Skin epidermis (tissue), 12 donors: ENCODE results near the gene TMEM245.
"Not testable (repeated sequence)": the region's sequence is repeated elsewhere in the genome, so short reads cannot be mapped to it uniquely, and the experiment has no call there.

Experiments used
- H3K27ac ChIP-seq, 21 experiments: fragments of 200-600 bp; sonication (generic) in 11 of 21; one replicate each; pipeline ENCODE4 v1.5.0; 2020; ENCODE audit warnings: mild to moderate bottlenecking in 3 of 21, inconsistent platforms in 2 of 21, moderate library complexity in 2 of 21
- H3K4me3 ChIP-seq, 7 experiments: fragments of 200-600 bp; sonication (generic) in 2 of 7; one replicate each; pipeline ENCODE4 v1.5.0; 2020; ENCODE audit warnings: inconsistent platforms in 2 of 7, mild to moderate bottlenecking in 2 of 7, moderate library complexity in 1 of 7

Gene TMEM245

DNA sequence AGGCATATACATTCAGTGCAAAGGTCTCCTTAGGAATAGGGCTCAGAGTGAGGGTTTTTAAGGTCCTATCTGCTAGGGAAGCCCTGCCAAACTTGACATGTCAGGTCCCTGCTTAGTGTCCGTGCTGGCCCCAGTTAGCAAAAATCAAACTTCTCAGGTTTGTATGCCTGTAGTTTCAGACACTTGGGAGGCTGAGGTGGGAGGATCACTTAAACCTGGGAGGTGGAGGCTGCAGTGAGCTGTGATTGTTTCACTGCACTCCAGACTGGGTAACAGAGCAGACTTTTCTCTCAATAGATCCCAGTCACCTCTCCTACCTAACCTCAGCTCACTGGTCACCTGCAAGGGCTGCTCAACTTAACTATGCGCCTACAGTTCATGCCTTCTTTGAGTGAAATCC, 18.7 kb upstream of the TMEM245 start:
- Histone ChIP-seq H3K4me3 (no peak overlapping the region), H3K27ac (no peak overlapping the region)

DNA sequence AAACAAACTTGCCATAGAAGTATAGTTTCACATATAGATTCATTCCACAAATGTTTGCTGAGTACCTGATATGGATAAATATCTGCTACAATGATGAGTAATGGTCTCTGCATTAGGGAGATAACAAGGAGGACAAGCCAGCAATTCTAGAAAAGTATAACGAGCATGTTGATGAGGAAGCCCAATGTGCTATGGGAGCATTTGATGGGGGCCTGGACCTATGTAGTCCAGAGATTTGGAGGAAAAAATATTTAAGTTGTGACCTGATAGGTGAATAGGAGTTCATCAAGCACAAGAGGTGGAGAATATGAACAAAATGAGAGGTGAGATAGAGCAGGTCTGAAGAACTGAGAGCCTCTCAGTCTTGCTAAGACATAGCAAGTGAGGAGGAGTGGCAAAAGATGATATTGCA, 14.4 kb upstream of the TMEM245 start:
- Histone ChIP-seq H3K4me3 (no peak overlapping the region), H3K27ac (no peak overlapping the region)

DNA sequence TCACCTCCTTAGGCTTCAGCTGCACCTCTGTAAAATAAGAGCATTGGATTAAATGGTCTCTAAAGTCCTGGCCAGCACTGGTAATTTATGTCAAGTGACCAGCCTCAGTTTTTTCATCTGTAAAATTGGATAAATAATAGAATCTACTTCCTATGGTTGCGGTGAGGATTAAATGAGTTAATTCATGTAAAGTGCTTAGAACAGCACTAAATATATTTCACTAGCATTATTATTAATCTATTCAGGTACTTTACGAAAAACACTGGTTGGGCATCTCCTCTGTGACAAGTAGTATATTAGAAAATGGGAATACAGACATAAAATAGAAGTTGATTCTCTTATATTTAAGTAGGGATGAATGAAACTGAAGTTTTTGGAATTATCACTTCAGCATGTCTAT, 13.8 kb upstream of the TMEM245 start:
- no peak overlapping the region for H3K27ac ChIP-seq
- no peak overlapping the region for H3K4me3 ChIP-seq

DNA sequence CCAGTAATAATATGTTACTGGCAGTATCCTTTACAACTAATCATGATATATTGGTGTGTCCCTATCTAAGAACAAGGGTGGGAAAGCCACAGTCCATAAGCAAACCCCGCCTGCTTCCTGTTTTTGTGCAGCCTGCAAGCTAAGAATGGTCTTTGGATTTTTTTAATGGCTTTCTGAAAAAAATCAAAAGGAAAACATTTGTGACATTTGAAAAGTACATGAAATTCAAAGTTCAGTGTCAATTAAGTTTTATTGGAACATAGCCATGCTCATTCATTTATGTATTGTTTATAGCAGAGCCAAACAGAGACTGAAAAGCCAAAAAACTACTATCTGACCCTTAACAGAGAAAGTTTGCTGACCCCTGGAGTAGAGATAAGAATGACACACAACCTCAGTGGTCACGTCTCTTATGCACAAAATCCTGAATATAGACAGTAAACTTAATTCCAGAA, 12.8 kb upstream of the TMEM245 start:
- H3K27ac ChIP-seq, result no peak overlapping the region
- no peak overlapping the region for H3K4me3 ChIP-seq

DNA sequence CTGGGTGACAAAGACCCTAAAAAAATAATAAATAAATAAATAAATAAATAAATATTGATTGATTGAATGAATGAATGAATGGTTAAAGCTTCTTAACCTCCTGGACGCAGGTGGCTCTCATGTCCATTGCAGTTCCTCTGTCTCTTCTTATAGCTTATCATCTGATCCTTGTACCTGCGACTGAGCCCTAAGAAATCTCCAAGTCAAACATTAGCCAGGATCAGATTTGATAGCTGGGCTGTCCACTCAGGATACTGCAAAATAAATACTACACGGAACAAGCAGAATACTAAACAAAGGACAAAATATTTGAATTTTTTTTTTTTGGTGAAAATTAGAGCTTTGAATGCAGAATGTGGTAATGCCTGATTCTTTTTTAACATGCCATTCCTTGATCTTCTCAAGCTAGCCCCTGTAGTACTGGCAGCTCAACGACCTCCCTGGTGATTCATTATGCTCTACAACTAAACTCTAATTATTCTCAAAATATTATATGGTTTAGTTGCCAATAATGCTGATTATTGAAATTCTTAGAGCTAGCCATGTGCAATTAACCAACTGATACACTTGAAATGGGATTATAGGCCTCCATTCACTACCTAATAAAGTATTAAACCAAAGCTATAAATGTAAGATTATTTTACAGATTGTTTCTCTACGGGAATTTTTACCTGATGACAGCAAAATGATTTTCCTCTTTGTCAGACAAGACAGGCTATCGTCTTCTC, 9.9 kb upstream of the TMEM245 start:
- H3K4me3 ChIP-seq, result no peak overlapping the region
- H3K27ac ChIP-seq, result no peak overlapping the region

DNA sequence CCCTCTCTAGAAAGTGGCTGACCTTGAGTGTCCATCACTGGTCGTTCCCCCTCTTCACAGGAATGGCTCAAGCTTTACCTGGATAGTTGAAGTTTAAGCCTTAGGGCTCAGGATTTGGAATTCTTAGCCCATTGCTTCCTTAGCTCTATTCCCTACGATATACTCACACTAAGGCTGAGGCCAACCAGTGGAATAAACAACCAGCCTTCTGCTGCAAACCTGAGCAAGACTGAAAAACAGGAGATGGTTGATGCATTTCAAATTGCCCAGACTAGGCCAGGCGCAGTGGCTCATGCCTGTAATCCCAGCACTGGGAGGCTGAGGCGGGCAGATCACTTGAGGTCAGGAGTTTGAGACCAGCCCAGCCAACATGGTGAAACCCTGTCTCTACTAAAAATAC, 6.9 kb upstream of the TMEM245 start:
- H3K27ac ChIP-seq, H3K4me3 ChIP-seq: not testable (repeated sequence)

DNA sequence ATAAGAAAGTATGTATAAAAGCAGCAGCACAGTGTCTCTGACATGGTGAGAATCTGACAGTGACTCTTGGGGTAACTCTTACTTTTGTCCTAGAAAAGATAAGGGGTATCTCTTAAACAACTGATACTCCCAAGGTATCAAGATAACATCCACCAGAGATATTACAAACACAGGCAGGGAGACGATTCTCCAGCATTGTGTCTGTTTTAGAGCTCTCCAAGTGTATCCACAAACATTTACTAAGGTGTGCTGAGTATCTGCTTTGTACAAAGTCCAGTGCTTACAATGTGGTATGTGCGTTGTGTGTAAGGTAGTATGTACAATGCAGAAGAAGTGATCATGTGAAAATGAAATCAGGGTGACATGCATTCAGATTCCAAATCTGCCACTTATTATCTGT, 4.4 kb upstream of the TMEM245 start:
- Histone ChIP-seq H3K4me3 (no peak overlapping the region), H3K27ac (no peak overlapping the region)

DNA sequence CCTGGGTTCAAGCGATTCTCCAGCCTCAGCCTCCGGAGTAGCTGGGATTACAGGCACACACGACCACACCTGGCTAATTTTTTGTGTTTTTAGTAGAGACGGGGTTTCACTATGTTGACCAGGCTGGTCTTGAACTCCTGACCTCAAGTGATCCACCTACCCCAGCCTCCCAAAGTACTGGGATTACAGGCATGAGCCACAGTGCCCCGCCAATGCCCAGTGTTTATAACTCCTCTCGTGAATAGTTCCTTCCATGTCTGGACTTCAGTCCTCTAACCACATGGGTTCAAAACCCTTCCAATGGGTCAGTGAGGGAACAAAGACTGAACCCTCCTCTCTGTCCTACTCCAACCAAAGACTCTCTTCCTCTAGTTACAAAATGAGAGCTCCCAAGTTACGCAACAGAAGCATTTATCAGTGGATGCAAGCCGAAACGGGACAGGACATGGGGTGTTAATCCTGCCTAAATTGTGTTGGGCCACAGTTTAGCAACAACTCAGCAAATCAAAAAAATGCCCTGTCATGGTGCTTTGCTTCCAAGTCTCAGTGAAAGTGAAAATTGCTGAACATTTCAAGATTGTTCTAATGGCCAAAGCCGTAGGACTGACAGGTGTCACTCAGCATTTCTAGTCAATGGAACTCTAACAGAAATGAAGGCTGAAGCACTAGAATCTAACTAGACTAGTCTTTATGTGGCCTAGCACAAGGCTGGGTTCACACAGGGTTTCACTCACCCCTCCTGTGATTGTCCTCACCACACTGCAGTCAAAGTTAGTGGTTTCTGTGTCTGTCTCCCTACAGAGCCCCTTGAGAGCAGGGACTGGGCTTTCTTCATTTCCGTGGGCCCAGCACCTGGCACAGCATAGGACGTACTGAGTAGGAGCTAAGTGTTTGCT, 3.2 kb upstream of the TMEM245 start:
- no peak overlapping the region for H3K4me3 ChIP-seq
- no peak overlapping the region for H3K27ac ChIP-seq

DNA sequence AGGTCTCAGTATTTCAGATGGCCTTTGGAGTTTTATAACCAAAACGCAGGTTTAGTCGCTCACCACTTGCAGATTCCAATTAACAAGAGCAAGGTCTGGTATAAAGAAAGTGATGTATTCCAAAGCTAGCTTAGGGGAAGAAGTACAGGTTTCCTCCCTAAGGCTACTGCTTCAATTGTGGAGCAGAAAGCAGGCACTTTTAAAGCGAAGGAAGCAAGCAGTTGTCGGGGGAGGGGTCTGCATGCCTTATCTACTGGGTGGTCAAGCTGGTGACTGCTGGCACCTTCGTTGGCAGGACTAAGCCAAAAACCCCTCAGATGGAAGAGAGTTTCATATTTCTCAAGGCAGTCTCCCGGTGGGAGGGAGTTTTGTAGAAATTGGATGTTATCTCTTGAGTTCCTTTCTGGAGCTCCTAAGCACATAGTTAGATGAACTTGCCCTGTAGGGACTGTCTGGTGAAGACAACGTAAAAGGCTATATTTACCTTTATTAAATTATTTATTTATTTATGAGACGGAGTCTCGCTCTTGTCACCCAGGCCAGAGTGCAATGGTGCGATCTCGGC, 1.6 kb upstream of the TMEM245 start:
- Histone ChIP-seq H3K4me3 (no peak overlapping the region), H3K27ac (no peak overlapping the region)

DNA sequence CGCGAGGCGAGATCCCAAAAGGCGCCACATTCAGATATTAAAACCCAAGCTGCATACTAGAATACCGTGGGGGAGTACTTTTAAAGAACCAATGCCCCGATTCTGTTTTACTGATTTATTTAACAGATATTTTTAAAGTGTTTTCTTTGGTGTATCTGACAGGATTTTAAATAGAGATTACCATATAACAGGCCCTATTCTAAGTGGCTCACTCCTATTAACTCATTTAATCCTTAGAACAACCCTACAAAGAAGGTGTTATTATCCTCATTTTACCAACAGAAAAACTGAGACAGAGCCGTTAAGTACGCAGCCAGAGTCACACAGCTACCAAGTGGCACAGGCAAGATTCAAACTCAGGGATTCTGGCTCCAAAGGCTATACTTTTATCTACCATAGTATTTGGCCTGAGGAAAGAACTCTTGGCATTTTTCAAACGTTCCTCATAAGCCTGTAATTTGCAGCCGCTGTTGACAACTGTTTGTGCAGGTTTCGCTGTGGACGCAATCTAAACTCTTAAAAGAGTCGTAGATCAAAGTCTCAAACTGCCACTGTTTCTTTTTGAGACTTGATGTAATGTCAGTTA, 550 bp upstream of the TMEM245 start:
- Histone ChIP-seq H3K27ac (no peak overlapping the region), H3K4me3 (peak overlapping the region in 3 of 7 experiments; percentile 85 to 96 (median 93))

DNA sequence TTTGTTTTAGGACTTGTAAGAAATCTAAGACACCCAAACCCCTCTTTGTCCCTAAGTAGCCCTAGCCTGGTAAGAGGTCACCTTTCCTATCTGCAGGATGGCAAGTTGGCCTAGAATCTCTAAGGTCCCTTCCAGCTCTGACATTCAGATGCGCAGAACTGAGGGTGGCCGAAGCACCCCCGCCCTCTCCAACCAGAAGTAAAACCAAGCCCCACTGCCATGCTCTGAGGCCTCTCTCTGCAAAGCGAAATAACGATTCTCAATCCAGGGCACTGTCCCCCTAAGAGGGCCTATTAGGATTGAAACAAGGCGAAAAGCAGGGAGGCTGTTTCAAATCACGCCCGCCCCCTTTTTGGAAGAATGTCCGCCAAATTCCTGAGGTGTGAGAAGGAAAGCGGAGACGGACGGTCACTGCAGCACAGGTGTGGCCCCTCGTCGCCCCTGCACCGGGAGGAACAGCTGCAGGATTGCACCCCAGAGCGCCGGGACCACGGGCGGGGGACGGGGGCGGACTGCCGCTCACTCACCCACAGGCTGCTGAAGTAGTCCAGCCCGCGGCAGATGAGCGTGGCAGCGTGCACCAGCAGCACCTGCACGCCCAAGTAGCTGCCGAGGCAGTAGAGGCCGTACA, 824 bp downstream of the TMEM245 start:
- Histone ChIP-seq H3K27ac (peak overlapping the region in 20 of 21 experiments; percentile 76 to 98 (median 91)), H3K4me3 (peak overlapping the region; percentile 77 to 99 (median 90))

DNA sequence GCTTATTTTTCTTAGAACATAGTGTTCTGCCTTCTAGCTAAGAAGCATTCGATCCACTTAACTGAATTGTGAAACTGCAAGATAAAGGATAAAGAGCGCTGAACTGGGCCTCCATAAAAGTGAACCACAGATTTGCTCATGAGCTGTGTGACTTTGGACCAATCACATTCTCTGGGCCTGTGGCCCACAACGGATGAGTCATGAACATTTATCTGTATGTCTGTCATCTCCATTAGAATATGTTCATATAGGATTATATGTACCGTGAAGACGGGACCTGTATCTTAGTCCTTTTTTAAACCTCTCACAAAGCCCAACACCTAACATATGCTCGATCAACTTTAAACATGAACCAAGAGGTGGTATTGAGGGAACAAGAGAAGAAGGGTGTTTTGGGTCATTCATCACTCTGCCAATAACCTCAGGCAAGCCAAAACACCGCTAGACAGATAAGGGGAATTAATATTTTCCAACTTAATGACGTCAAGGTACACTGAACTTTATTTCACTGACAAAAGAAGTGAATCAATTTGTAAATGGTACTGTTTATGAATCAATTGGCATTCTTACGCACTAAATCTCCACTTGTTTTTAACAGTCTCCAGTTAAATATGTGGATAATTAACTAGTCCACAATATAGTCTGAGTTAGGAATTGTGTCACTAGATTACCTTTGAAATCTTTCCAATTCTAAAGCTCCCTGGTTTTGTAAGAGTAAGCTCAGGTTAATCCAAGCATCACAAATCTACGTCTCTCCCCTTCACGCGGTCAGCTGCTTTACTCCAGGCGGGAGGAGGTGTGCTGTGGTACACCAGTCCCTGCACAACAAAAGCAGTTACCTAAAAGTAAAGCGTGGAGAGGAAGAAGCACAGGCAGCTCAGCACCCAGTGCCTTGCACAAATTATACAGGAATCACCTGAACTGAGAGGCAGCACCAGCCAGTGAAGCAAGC, 1.6 kb downstream of the TMEM245 start:
- H3K27ac ChIP-seq, result peak overlapping the region in 15 of 21 experiments; percentile 83 to 98 (median 91)
- H3K4me3 ChIP-seq, result peak overlapping the region; percentile 77 to 99 (median 90)

DNA sequence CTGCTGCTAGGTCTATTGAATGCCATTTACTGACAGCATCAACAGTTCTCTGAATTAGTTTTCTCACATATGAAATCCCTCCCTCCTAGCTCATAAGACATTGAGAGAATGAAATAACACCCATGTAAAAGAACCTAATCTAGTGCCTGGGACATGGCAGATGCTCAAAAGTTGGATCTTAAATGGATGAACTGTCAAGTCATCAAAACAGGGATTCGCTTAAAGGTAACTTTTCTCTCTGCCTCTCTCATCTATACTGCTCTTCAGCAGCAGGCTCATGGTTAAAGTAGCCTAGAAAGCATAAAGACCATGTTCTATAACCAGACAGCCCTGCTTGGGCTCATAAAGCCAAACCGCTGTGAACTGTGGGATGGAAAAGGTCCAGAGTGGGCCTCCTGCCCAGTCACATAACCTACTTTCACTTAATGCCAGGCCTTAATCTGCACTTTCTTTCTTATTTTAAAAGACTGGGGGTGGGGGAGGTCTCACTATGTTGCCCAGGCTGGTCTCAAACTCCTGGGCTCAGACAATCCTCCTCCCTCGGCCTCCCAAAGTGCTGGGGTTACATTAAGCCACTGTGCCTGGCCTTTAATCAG, 3.7 kb downstream of the TMEM245 start:
- no peak overlapping the region for H3K4me3 ChIP-seq
- H3K27ac ChIP-seq, result no peak overlapping the region

DNA sequence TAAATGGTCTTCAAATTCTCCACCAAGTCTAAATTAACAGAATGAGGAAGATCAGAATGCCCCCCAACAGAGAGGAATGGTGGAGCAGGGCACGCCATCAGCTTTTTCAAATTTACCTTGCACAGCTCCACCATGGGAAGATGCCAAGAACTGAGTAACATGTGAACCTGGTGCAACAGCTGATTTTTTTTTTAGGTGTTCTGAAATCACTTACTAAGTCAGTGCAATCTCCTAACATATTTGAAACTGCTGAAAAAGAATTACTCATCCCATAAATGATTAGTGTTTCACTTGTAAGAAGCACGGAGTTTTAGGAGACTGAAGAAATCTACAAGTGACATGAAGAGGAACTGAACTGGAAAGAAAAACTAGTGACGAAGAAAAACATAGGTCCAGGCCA, 5.1 kb downstream of the TMEM245 start:
- Histone ChIP-seq H3K4me3 (no peak overlapping the region), H3K27ac (no peak overlapping the region)

DNA sequence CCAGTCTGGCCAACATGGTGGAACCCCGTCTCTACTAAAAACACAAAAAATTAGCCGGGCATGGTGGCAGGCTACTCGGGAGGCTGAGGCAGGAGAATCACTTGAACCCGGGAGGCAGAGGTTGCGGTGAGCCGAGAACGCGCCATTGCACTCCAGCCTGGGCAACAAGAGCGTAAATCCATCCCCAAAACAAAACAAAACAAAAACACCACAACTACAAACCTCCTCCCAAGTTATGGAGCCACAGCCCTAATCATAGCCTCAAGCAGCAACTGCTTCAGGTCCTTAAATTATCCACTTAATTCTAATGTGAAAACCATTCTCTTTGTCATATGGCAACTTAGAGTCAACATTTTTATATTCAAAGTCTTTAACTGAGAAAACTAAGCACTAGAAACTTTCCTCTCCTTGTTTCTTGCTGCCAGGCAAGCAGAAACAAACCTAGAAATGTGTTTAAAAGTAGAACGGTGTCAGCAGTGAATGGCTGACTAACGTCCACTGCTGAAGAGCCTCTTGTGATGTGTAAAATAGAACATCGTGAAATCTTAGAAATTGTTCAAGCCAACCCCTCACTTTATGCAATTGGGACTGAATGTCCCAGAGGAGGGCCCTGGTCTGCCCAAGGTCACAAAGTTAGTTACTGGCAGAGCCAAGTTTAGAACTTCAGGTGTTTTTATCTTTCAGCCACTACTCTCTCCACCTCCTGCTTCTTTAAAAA, 5.7 kb downstream of the TMEM245 start:
- H3K4me3 ChIP-seq, result no peak overlapping the region
- peak overlapping the region in 2 of 21 experiments; percentile 13 to 15 for H3K27ac ChIP-seq

DNA sequence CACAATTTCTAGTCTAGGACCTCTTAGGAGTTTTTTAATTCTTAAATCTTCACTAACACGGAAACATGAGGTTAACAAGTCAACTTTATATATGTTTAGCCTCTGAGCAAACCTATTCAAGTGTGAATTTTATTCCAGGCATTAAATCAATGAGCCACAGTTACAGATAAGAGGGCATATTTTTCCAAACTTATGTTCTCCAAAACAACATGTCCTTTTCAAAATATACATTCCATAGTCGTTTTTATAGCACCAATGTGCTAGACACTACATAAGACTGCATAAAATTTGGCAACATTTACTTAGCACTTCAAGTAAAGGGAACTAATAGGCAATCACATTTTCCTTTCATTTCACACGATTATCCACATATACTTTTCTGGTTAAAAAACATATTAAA, 6.5 kb downstream of the TMEM245 start:
- Histone ChIP-seq H3K4me3 (no peak overlapping the region), H3K27ac (no peak overlapping the region)

DNA sequence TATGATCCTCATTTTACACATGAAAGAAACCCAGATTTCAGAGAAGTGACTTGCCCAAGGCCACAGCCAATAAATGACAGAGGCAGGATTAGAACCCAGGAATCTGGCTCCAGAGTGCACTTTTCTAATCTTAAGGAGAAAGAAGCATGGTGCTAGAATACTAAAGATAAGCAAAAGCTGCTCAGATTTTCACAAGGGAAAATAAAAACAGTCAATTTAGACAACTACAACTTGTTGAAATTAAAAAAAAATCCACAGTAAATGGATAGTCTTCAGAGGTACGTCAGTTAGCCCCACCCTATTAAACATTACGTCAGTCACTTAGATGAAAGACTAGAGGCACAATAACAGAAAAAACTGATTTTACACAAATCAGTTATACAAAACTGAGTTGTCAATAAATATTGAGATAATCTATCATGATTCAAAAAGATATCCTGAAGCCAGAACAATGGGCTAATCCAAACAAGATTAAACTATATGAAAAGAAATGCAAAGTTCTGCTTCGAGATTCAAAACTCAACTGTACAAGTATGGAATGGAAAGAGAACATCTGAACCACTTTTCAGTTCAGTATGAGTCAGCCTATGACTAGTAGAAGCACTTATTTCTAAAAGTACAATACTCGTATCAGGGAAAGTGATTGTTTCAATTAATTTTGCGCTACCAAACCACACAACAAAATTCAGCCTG, 9.3 kb downstream of the TMEM245 start:
- Histone ChIP-seq H3K27ac (peak overlapping the region in 14 of 21 experiments; percentile 7 to 77 (median 50)), H3K4me3 (no peak overlapping the region)
